Measurements from ENCODE around the gene RIMBP2.

RIMBP2 gene

DNA sequence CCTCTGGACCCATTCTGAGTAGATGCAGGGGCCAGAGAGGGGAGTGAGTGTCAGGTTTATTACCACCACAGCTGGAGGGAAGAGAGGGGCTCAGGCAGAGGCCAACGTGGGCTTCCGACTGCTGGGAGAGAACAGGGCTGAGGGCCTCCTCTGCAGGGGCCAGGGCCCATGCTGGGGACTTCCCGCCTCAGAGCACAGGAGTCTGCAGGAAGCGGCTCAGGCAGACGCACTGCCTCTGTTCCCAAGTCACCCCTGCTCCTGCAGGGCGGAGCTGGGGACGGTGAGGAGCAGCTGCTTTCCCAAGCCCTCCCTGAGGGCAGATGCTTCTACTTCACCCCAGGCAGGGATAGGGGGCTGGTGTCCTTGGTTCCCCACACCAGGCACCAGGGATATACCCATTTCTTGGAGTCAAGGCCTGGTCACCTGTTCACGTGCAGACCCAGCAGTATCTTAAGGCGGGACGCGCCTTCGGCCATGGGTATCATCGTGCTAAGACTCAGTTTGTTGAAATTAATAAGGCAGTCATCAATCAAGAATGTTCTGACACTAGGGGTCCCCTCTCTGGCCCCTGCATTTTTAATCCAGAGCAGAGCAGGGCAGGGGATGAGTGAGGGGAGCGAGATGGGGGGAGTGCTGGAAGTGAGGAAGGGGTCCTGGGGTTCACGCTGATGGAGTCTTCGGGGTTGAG lies 278.4 kb downstream of the RIMBP2 start:
- Histone ChIP-seq H3K9me3 (ENCODE audit: control insufficient read depth, low read length) (peaks cover 7% of the 10 kb centered on the region), H3K27me3 (replicated peaks; ENCODE audit: control insufficient read depth, insufficient read depth, low read length) (no peaks in the 10 kb centered on the region), H3K4me3 (ENCODE audit: low read length) (no peak overlapping the region), H3K9ac (ENCODE audit: low read length) (no peak overlapping the region), H3K4me1 (ENCODE audit: control insufficient read depth, insufficient read depth, low read length) (no peaks in the 10 kb centered on the region), H3K36me3 (ENCODE audit: control insufficient read depth, insufficient read depth, low read length, severe bottlenecking) (no peaks in the 10 kb centered on the region)
- DNase-seq (ENCODE audit: low read depth): no peak

DNA sequence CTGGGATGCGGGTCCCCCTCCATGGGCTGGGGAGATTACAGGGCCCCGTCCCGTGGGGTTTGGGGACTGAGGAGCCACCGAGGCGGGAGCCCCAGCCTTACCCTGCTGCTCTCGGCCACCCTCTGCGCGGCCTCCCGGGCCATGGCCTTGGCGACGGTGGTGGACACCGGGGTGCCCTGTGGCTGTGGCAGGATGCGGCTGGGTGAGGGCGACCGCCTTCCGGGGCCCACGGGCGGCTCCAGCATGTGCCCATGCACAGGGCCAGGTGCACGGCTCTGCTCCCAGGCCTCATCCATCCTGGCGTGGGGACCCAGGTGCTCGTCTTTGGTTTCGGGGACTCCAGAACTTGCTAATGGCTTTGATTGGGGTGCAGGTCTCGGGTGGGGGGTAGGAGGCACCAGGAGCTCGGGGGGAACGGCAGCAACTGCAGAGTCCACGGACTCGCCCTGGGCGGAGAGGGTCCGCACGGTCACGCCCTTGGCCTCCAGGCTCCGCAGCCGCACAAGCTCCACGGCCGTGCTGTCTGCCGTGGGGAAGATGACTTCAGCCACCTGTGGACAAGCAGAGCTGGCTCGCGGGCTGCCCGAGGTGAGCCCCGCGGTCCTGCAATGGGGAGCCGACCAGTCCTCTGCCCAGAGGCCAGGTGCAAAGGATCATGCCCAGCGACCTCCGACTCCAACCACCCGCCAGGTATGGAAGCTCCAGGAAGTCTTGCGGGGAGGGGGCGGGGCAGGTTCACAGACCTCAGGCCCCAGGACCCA lies 279.2 kb downstream of the RIMBP2 start:
- Histone ChIP-seq H3K4me3 (ENCODE audit: low read length) (no peak overlapping the region), H3K9ac (ENCODE audit: low read length) (no peak overlapping the region), H3K27me3 (replicated peaks; ENCODE audit: control insufficient read depth, insufficient read depth, low read length) (no peaks in the 10 kb centered on the region), H3K9me3 (ENCODE audit: control insufficient read depth, low read length) (peaks cover 7% of the 10 kb centered on the region), H3K4me1 (ENCODE audit: control insufficient read depth, insufficient read depth, low read length) (no peaks in the 10 kb centered on the region), H3K36me3 (ENCODE audit: control insufficient read depth, insufficient read depth, low read length, severe bottlenecking) (no peaks in the 10 kb centered on the region)
- no peak for DNase-seq (ENCODE audit: low read depth)

DNA sequence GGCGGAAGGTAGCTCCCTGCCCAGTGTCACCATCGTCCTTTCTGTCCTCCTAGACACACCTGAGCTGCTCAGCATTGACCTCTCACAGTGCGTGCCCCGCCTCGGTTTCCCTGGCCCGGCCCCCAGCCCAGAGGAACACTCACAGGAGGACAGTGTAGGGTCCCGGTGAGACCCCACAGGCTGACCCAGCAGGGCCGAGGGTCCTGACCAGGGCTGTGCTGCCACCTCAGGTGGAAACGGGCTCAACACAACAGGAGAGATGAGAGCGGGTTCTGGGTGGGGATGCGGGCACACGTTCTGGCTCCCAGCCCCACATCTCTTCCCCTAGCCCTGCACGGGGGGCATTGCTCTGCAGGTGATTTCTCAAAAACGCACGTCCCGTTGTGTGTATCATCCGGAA lies 280.3 kb downstream of the RIMBP2 start:
- H3K27me3 ChIP-seq (replicated peaks; ENCODE audit: control insufficient read depth, insufficient read depth, low read length): no peaks in the 10 kb centered on the region
- no peak for DNase-seq (ENCODE audit: low read depth)
- H3K36me3 ChIP-seq (ENCODE audit: control insufficient read depth, insufficient read depth, low read length, severe bottlenecking): no peaks in the 10 kb centered on the region
- H3K4me3 ChIP-seq (ENCODE audit: low read length): no peak overlapping the region
- no peak overlapping the region for H3K9ac ChIP-seq (ENCODE audit: low read length)
- H3K4me1 ChIP-seq (ENCODE audit: control insufficient read depth, insufficient read depth, low read length): no peaks in the 10 kb centered on the region
- H3K9me3 ChIP-seq (ENCODE audit: control insufficient read depth, low read length): peaks cover 7% of the 10 kb centered on the region

DNA sequence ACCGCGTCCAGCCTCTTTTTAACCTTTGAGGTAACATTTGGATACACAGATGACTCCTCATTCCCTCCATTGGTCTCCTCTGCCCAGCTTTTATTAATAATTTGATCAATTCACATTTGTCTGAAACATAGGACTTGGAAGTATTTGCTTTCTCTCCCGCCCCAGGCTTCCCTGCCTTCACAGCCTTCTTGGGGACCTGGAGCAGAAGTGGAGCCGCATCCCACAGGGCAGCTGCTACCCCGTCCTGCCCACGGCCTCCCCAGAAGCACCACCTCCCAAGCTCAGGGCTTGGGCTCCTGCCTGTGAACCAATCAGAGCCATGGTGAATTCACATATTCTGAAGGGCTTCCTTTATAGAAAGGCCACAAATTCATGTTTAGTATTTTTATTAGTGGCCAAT lies 280.8 kb downstream of the RIMBP2 start:
- peaks cover 7% of the 10 kb centered on the region for H3K9me3 ChIP-seq (ENCODE audit: control insufficient read depth, low read length)
- no peak overlapping the region for H3K4me3 ChIP-seq (ENCODE audit: low read length)
- no peaks in the 10 kb centered on the region for H3K4me1 ChIP-seq (ENCODE audit: control insufficient read depth, insufficient read depth, low read length)
- no peaks in the 10 kb centered on the region for H3K27me3 ChIP-seq (replicated peaks; ENCODE audit: control insufficient read depth, insufficient read depth, low read length)
- DNase-seq (ENCODE audit: low read depth): no peak
- no peaks in the 10 kb centered on the region for H3K36me3 ChIP-seq (ENCODE audit: control insufficient read depth, insufficient read depth, low read length, severe bottlenecking)
- H3K9ac ChIP-seq (ENCODE audit: low read length): no peak overlapping the region

DNA sequence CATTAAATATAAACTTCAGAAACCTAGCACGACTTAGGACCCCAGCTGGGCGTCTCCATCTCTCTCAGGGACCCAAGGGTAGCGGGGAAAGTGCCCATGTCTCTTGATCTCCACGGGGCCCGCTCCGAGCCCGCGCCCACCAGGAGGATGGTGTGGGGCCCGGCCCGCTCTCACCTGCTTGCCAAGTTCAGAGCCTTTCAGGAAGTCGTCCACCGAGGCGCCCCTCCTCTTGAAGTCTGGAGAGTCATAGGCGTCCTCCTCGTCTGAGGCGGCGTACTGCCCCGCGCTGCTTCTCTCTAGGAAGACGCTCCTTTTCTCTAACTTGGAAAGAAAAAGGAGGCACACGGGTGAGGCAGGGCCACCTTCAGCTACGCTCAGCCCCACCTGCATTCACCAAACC lies 281.5 kb downstream of the RIMBP2 start:
- no peaks in the 10 kb centered on the region for H3K36me3 ChIP-seq (ENCODE audit: control insufficient read depth, insufficient read depth, low read length, severe bottlenecking)
- H3K27me3 ChIP-seq (replicated peaks; ENCODE audit: control insufficient read depth, insufficient read depth, low read length): no peaks in the 10 kb centered on the region

DNA sequence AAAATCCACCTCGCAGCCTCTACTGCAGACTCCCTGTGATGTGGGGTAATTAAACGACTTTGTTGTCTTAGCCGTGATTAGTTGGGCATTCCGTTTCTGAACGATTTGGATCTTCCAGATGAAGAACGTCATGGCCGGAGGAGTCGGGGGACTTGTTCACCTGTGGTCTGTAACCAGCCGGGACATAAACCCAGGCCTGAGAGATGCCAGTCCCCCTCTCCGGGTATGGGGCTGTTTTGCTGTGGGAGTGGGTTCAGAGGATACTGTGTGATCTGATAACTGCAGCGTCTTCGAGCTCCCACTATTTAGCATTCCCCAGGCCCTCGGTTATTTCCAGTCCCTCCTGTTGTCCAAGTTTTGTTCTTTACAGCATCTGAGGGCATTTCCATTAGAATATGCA lies 282.3 kb downstream of the RIMBP2 start:
- H3K9me3 ChIP-seq (ENCODE audit: control insufficient read depth, low read length): peaks cover 7% of the 10 kb centered on the region
- no peaks in the 10 kb centered on the region for H3K36me3 ChIP-seq (ENCODE audit: control insufficient read depth, insufficient read depth, low read length, severe bottlenecking)
- no peak for DNase-seq (ENCODE audit: low read depth)
- H3K9ac ChIP-seq (ENCODE audit: low read length): no peak overlapping the region
- no peak overlapping the region for H3K4me3 ChIP-seq (ENCODE audit: low read length)
- no peaks in the 10 kb centered on the region for H3K4me1 ChIP-seq (ENCODE audit: control insufficient read depth, insufficient read depth, low read length)
- no peaks in the 10 kb centered on the region for H3K27me3 ChIP-seq (replicated peaks; ENCODE audit: control insufficient read depth, insufficient read depth, low read length)

More for the DNA sequence above, 281.5 kb downstream of the RIMBP2 start:
- Histone ChIP-seq H3K9me3 (ENCODE audit: control insufficient read depth, low read length) (peaks cover 7% of the 10 kb centered on the region), H3K4me1 (ENCODE audit: control insufficient read depth, insufficient read depth, low read length) (no peaks in the 10 kb centered on the region), H3K9ac (ENCODE audit: low read length) (no peak overlapping the region), H3K4me3 (ENCODE audit: low read length) (no peak overlapping the region)
- no peak for DNase-seq (ENCODE audit: low read depth)

DNA sequence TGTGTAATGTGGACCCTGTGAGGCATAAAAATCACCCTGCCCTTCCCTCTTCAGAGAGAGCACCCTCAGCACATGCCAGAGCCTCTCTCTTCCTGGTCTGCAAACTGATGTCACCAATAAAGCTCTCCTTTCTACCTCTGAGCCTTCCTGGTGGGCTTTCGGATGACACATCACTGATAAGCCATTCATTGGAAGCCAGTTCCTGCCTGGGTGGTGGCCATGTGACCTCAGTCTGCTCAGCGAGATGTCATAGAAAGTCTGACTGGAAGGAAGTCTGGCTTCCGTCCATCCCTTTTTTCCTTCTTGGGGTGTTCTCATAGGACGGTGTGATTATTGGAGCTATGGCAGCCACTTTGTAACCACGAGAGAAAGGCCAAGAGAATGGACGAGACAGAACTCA lies 282.7 kb downstream of the RIMBP2 start:
- no peaks in the 10 kb centered on the region for H3K27me3 ChIP-seq (replicated peaks; ENCODE audit: control insufficient read depth, insufficient read depth, low read length)
- H3K9me3 ChIP-seq (ENCODE audit: control insufficient read depth, low read length): peaks cover 7% of the 10 kb centered on the region
- DNase-seq (ENCODE audit: low read depth): no peak
- H3K9ac ChIP-seq (ENCODE audit: low read length): no peak overlapping the region
- no peak overlapping the region for H3K4me3 ChIP-seq (ENCODE audit: low read length)
- H3K4me1 ChIP-seq (ENCODE audit: control insufficient read depth, insufficient read depth, low read length): no peaks in the 10 kb centered on the region
- no peaks in the 10 kb centered on the region for H3K36me3 ChIP-seq (ENCODE audit: control insufficient read depth, insufficient read depth, low read length, severe bottlenecking)

DNA sequence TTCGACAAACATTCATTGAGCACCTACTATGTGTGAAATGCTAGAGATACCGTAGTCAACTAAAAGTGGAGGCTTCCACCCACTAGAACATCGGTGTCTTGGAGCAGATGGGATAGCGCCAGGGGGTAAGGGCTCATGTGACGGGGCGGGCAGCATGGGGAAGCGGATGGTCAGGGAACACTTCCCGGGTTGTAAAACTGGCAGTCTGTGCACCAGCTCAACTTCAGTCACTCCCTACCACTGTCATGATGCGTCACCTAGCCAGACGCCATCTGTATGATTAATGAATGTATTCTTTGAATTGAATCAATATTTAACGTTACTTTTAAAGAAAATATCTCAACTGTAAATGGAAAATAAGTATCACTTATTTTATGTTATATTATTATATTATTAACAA lies 284.9 kb downstream of the RIMBP2 start:
- Histone ChIP-seq H3K4me1 (ENCODE audit: control insufficient read depth, insufficient read depth, low read length) (no peaks in the 10 kb centered on the region), H3K9me3 (ENCODE audit: control insufficient read depth, low read length) (peaks cover 7% of the 10 kb centered on the region), H3K27me3 (replicated peaks; ENCODE audit: control insufficient read depth, insufficient read depth, low read length) (no peaks in the 10 kb centered on the region), H3K9ac (ENCODE audit: low read length) (no peak overlapping the region), H3K36me3 (ENCODE audit: control insufficient read depth, insufficient read depth, low read length, severe bottlenecking) (no peaks in the 10 kb centered on the region), H3K4me3 (ENCODE audit: low read length) (no peak overlapping the region)
- no peak for DNase-seq (ENCODE audit: low read depth)

DNA sequence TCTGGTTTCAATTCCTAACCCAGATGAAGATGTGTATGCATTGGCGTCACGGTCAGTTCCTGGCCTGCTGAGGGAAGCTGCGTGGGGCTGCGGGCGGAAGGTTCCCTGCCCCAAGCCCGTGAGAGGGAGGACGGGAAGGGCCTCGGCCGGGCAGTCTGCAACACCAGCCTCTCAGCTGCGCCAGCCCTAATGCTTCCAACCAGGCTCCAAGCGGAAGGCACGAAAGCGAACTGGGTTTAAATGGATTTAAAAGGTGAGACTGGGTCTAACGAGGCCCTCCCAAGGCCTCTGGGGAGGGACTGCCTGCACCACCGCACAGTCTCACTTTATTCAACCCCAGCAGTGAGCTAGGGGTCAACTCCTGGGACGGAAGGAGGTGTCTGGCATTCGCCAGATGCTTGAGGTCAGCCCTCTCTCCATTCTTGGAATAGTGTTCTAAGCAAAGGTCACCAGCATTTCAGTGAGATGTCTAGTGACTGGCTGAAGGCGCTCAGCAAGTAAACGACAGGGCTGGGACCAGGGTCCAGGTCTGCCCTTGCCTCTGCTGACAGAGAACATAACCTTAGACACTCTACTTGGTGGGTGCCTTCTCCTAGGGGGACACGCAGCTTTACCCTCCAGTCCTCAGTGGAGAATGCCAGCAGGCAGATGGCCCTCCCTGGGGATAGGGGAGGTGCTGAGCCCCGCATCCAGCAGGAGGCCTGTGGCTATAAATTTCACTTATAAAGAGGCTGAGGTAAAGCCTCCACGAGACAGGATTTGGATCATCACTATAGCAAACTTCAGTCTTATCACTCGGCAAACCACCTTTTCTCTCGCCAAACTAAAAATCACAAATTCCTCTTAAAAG lies 286.2 kb downstream of the RIMBP2 start:
- no peak overlapping the region for H3K4me3 ChIP-seq (ENCODE audit: low read length)
- DNase-seq (ENCODE audit: low read depth): no peak
- no peaks in the 10 kb centered on the region for H3K36me3 ChIP-seq (ENCODE audit: control insufficient read depth, insufficient read depth, low read length, severe bottlenecking)
- H3K27me3 ChIP-seq (replicated peaks; ENCODE audit: control insufficient read depth, insufficient read depth, low read length): no peaks in the 10 kb centered on the region
- no peak overlapping the region for H3K9ac ChIP-seq (ENCODE audit: low read length)
- peaks cover 7% of the 10 kb centered on the region for H3K9me3 ChIP-seq (ENCODE audit: control insufficient read depth, low read length)
- H3K4me1 ChIP-seq (ENCODE audit: control insufficient read depth, insufficient read depth, low read length): no peaks in the 10 kb centered on the region

DNA sequence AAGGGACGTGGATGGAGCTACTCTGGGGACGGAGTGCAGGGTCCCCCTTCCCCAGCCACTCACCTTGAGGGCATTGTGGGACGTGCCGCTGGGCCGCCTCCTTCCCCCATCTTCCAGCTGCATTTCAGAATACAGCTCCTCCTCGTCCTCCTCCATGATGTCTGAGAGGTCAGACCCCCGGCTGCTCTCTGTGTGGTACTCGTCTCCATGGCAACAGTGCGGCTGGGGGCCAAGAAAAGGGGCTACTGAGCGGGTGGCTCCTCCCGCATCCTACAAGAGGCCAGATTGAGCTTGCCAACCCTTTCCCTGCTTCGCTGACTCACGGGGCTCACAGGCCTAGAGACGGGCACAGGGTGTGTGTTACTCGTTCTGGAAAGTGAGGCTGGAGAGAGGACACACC lies 288.0 kb downstream of the RIMBP2 start:
- Histone ChIP-seq H3K36me3 (ENCODE audit: control insufficient read depth, insufficient read depth, low read length, severe bottlenecking) (no peaks in the 10 kb centered on the region), H3K4me1 (ENCODE audit: control insufficient read depth, insufficient read depth, low read length) (no peaks in the 10 kb centered on the region), H3K9ac (ENCODE audit: low read length) (no peak overlapping the region), H3K27me3 (replicated peaks; ENCODE audit: control insufficient read depth, insufficient read depth, low read length) (no peaks in the 10 kb centered on the region), H3K4me3 (ENCODE audit: low read length) (no peak overlapping the region), H3K9me3 (ENCODE audit: control insufficient read depth, low read length) (no peaks in the 10 kb centered on the region)
- no peak for DNase-seq (ENCODE audit: low read depth)

DNA sequence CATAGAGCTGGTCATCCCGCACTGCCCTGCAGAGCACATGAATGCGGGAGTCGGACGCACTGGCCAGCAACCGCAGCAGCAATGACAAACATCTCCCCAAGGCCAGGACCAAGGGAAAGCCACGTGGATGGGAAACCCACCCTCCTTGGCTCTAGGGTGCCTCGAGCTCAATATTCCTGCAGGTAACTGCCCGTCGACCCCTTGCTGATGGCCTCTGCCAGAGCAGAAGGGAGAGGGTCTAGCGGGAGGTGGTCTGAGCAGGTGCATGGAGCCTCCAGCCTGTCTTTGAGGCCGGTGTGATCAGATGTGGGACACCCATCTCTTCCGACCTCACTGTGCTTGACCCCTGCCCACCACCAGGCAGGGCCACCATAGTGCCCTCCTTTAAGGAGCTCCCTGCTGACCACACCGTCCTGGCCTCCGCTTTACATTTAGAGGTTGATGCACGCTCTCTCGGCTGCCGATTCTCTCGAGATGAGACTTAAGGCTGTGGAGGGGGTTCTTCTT lies 288.7 kb downstream of the RIMBP2 start:
- DNase-seq (ENCODE audit: low read depth): no peak
- H3K4me1 ChIP-seq (ENCODE audit: control insufficient read depth, insufficient read depth, low read length): no peaks in the 10 kb centered on the region
- no peak overlapping the region for H3K4me3 ChIP-seq (ENCODE audit: low read length)
- no peaks in the 10 kb centered on the region for H3K36me3 ChIP-seq (ENCODE audit: control insufficient read depth, insufficient read depth, low read length, severe bottlenecking)
- no peak overlapping the region for H3K9ac ChIP-seq (ENCODE audit: low read length)
- H3K27me3 ChIP-seq (replicated peaks; ENCODE audit: control insufficient read depth, insufficient read depth, low read length): no peaks in the 10 kb centered on the region
- no peaks in the 10 kb centered on the region for H3K9me3 ChIP-seq (ENCODE audit: control insufficient read depth, low read length)

Data from adipocyte (in vitro differentiated cells).